22Rv1 (cell line): ENCODE measurements around the gene OR2L8.

Experiments used
- ZFX ChIP-seq: fragments of 450-650 bp; IDR thresholded peaks from 2 replicates; pipeline ENCODE4 v1.6.1; 2017; ENCODE audit warnings: antibody characterized with exemption, borderline replicate concordance
- TF ChIP-seq, protein P1 (sequence below): fragments of 450-650 bp; IDR thresholded peaks from 2 replicates; pipeline ENCODE4 v1.5.1; 2017; ENCODE audit warnings: mild to moderate bottlenecking

DNA sequence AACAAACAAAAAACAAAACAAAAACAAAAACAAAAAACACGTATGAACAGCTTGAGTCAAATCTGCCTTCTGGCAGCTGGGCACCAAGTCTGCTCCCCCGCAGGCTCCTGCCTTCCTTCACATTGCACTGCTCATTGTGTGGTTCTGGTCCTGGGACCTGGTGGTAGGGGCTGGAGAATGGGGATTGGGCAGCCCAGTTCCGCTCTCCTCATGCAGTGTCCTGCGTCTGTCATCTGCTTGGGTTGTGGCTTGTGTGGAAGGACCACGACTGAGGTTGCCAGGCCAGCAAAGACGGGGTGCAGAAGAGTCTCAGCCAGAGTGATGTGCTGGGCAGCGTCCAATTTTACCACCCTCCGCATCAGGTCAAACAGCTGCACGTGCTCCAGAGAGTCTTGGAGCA is 12.9 kb upstream of the OR2L8 start:
- TF ChIP-seq, protein P1, sequence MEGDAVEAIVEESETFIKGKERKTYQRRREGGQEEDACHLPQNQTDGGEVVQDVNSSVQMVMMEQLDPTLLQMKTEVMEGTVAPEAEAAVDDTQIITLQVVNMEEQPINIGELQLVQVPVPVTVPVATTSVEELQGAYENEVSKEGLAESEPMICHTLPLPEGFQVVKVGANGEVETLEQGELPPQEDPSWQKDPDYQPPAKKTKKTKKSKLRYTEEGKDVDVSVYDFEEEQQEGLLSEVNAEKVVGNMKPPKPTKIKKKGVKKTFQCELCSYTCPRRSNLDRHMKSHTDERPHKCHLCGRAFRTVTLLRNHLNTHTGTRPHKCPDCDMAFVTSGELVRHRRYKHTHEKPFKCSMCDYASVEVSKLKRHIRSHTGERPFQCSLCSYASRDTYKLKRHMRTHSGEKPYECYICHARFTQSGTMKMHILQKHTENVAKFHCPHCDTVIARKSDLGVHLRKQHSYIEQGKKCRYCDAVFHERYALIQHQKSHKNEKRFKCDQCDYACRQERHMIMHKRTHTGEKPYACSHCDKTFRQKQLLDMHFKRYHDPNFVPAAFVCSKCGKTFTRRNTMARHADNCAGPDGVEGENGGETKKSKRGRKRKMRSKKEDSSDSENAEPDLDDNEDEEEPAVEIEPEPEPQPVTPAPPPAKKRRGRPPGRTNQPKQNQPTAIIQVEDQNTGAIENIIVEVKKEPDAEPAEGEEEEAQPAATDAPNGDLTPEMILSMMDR = no peak
- no peak for TF ChIP-seq ZFX
